NCI-H2107 treated with DMSO at 0.1 percent for 48 hours (cell line): ENCODE results near the gene PCDHGA5.
A peak's percentile ranks its signal among the peaks of the same experiment; 100 is the strongest.
"Not testable (repeated sequence)": the region's sequence is repeated elsewhere in the genome, so short reads cannot be mapped to it uniquely, and the experiment has no call there.

ENCODE experiments used
- DNase-seq: peaks from one replicate; lab custom pipeline; 2025; ENCODE audit not compliant: unreplicated experiment; lab: John Stamatoyannopoulos, UW

The PCDHGA5 gene

GRCh38 chr5:141363952-141364660 lies at the start of gene PCDHGA5:
TSS of gene PCDHGA5 (plus strand) at chr5:141364162. CDS start at chr5:141364331, 169 bp downstream.
- no peak for DNase-seq

GRCh38 chr5:141316963-141317362 lies 47.0 kb upstream of the PCDHGA5 start:
- DNase-seq: not testable (repeated sequence)

- DNase-seq: no peak
Measured at GRCh38 chr5:141319202-141319601, 44.8 kb upstream of the PCDHGA5 start.

GRCh38 chr5:141319699-141320098 lies 44.3 kb upstream of the PCDHGA5 start:
- no peak for DNase-seq

GRCh38 chr5:141320225-141321169 lies 43.5 kb upstream of the PCDHGA5 start, which contains the start of gene TAF7:
TSS of gene TAF7 (minus strand) at chr5:141320784. CDS start at chr5:141320044, 740 bp downstream.
- peak; percentile 60 for DNase-seq

- no peak for DNase-seq
Measured at GRCh38 chr5:141322261-141322660, 41.7 kb upstream of the PCDHGA5 start.

- DNase-seq: no peak
Measured at GRCh38 chr5:141326088-141326854, 37.7 kb upstream of the PCDHGA5 start.

GRCh38 chr5:141328231-141328630 lies 35.7 kb upstream of the PCDHGA5 start:
- no peak for DNase-seq

- DNase-seq: no peak
Measured at GRCh38 chr5:141330299-141331080, 33.5 kb upstream of the PCDHGA5 start, which contains the start of gene PCDHGA1. TSS of gene PCDHGA1 (plus strand) at chr5:141330514.

GRCh38 chr5:141332571-141332970 lies 31.4 kb upstream of the PCDHGA5 start:
- DNase-seq: not testable (repeated sequence)

GRCh38 chr5:141338538-141339306 lies 25.2 kb upstream of the PCDHGA5 start, which contains the start of gene PCDHGA2:
TSS of gene PCDHGA2 (plus strand) at chr5:141338760.
- no peak for DNase-seq

GRCh38 chr5:141340781-141341354 lies 23.1 kb upstream of the PCDHGA5 start:
- not testable (repeated sequence) for DNase-seq

- no peak for DNase-seq
Measured at GRCh38 chr5:141342773-141343172, 21.2 kb upstream of the PCDHGA5 start.

GRCh38 chr5:141343242-141343952 lies 20.6 kb upstream of the PCDHGA5 start, which contains the start of gene PCDHGA3:
TSS of gene PCDHGA3 (plus strand) at chr5:141343829. CDS start at chr5:141344034, 205 bp downstream.
- no peak for DNase-seq

GRCh38 chr5:141343953-141344463 lies 20.0 kb upstream of the PCDHGA5 start:
- no peak for DNase-seq

- DNase-seq: no peak
Measured at GRCh38 chr5:141345327-141345726, 18.6 kb upstream of the PCDHGA5 start.

GRCh38 chr5:141346017-141346416 lies 17.9 kb upstream of the PCDHGA5 start:
- not testable (repeated sequence) for DNase-seq
